ENCODE measurements around the gene PFKFB3. TPM values are rescaled to one million over a fixed set of nuclear protein-coding genes. Genes with fewer than 3 reads are reported as not detected.
"Not testable (repeated sequence)": the region's sequence is repeated elsewhere in the genome, so short reads cannot be mapped to it uniquely, and the experiment has no call there.

PFKFB3 gene
- total RNA-seq, 1 donor from 2014 or later: 84.7 TPM

DNA sequence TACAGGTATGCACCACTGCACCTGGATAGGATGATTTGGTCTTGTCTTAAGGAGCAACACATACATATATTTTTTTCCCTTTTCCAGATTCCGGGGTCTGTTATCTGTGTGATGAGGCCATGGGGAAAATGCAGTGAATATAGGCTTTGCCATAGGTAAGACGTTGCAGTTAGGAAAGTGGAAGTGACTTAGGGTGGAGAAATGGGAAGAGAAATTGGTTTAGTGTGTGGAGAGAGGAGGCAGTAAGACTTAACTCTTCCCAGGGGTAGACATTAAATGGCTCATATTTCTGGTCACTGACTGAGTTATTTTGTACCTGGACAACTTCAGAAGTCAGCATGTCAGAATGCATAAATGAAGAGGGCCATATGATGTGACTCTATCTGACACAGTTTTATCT is 66.7 kb downstream of the PFKFB3 start:
- intact Hi-C loops (cut with micrococcal nuclease): no loop called here

DNA sequence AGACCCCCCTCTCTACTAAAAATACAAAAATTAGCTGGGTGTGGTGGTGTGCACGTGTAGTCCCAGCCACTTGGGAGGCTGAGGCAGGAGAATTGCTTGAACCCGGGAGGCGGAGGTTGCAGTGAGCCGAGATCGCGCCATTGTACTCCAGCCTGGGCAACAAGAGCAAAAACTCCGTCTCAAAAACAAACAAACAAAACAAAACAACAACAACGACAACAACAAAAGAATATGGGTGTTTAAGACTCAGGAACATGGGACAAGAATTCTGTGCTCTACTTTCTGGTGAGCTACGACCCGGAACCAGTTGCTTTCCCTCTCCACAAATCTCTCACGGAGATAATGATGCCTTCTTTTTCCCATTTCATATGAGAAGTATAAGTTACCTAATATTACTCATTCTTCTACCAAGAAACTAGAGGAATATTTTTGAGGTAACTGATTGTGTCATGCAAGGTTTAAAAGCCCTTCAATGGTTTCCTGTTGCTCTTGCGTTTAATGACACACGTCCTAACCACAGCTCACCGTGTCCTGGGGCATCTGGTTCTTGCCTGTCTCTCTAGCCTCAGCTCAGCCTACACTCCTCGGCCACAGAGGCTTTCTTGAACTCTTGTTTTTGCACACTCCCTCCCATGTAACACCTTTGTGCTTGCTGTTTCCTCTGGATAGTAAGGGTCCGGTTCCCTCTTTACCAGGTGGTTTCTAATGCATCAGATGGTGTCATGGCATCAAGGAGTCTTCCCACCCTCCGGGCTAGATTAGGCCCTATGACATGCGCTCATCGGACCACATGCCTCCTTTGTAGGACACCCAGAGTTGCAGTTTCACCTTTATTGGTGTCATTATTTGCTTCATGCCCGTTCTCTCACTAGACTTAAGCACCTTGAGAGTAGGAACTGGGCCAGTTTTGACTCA is 67.5 kb downstream of the PFKFB3 start:
- intact Hi-C loops (cut with micrococcal nuclease): loop anchor here (1.0 to 10.0 kb wide), 9 partner anchors 21 to 975 kb away; partner anchors contain the start of gene PFKFB3

- intact Hi-C loops (cut with micrococcal nuclease): loop anchor here (1.0 to 10.0 kb wide), 9 partner anchors 20 to 976 kb away; partner anchors contain the start of gene PFKFB3
Measured at GRCh38 chr10:6270951-6271350, 68.2 kb downstream of the PFKFB3 start.

DNA sequence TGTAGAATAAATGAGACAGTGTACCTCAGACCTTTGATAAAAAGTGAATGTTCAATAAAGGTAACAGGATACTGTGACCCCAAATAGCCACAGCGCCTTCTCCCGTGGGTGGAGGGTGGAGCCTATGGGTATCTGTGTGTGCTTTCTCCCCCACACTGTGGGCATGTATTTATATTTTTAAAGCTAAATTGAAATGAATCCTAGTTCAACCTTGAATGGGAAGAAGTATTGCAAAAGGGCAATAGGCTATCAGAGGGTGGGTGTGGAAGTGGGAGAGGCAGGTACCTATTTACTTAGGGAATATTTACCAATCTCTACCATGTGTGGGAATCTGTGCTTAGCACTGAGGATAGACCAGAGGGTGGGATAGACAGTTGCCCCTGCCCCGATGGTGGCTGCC is 68.9 kb downstream of the PFKFB3 start:
- intact Hi-C loops (cut with micrococcal nuclease): loop anchor here (2.0 to 10.0 kb wide), 4 partner anchors 131 to 977 kb away; no protein-coding TSS in a partner anchor

DNA sequence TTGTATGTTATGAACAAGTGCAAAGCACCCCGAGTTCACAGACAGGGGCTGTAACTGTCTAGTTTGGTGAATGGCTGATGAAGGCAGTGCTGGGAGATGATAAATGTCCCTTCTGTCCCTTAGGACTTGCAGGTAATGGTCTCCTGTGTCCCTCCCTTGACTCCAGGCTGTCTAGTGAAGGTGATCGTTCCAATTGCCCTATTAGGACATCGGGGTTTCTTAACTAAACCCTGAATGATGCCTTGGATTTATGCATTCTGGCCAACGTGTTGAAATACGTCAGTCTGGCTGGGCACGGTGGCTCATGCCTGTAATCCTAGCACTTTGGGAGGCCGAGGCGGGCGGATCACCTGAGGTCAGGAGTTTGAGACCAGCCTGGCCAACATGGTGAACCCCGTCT is 69.4 kb downstream of the PFKFB3 start:
- intact Hi-C loops (cut with micrococcal nuclease): loop anchor here (5.0 to 10.0 kb wide), 3 partner anchors 133 to 977 kb away; no protein-coding TSS in a partner anchor

DNA sequence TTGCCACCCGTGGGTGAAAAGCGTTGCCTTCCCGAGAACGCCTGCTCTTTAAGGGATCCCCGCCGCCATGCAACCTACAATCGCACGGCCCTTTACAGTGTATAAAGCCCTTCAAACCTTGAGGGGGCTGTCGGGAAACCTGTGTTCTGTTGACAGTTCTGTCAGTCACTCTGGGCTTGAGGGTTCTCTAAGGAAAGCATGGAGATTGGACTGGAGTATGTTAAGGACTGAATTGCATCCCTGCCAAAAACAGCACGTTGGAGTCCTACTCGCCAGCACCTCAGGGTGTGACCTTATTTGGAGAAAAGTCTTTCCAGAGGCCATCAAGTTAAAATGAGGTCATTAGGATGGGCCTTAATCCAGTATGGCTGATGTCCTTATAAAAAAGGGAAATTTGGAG is 70.6 kb downstream of the PFKFB3 start:
- intact Hi-C loops (cut with micrococcal nuclease): loop anchor here (5.0 to 10.0 kb wide), 3 partner anchors 131 to 979 kb away; no protein-coding TSS in a partner anchor

DNA sequence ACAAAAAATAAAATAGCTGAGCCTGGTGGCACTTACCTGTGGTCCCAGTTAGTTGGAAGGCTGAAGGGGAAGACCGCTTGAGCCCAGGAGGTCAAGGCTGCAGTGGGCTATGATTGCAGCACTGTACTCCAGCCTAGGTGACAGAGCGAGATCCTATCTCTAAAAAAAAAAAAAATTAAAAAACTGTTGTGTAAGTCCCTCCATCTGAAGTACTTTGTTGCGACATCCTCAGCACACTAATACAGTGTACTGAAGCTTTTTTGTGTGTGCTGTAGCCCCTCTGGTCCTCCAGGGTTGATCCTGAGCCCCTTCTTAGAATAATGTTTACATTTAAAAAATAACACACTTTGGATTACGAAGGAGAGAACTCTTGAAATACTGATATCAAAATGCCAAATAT is 71.3 kb downstream of the PFKFB3 start:
- intact Hi-C loops (cut with micrococcal nuclease): loop anchor here (5.0 to 10.0 kb wide), 3 partner anchors 131 to 979 kb away; no protein-coding TSS in a partner anchor

DNA sequence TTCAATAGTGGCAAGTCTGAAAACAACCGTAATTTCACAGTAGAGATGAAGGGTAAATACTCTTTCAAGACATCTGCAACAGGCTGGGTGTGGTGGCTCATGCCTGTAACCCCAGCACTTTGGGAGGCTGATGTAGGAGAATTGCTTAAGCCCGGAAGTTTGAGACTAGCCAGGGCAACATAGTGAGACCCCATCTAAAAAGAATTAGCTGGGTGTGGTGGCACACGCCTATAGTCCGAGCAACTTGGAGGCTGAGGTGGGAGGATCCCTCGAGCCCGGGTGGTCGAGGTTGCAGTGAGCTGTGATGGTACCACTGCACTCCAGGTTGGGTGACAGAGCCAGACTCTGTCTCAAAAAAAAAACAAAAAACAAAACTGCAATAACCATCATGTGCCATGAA is 71.8 kb downstream of the PFKFB3 start:
- intact Hi-C loops (cut with micrococcal nuclease): loop anchor here (5.0 to 10.0 kb wide), 3 partner anchors 130 to 980 kb away; no protein-coding TSS in a partner anchor

DNA sequence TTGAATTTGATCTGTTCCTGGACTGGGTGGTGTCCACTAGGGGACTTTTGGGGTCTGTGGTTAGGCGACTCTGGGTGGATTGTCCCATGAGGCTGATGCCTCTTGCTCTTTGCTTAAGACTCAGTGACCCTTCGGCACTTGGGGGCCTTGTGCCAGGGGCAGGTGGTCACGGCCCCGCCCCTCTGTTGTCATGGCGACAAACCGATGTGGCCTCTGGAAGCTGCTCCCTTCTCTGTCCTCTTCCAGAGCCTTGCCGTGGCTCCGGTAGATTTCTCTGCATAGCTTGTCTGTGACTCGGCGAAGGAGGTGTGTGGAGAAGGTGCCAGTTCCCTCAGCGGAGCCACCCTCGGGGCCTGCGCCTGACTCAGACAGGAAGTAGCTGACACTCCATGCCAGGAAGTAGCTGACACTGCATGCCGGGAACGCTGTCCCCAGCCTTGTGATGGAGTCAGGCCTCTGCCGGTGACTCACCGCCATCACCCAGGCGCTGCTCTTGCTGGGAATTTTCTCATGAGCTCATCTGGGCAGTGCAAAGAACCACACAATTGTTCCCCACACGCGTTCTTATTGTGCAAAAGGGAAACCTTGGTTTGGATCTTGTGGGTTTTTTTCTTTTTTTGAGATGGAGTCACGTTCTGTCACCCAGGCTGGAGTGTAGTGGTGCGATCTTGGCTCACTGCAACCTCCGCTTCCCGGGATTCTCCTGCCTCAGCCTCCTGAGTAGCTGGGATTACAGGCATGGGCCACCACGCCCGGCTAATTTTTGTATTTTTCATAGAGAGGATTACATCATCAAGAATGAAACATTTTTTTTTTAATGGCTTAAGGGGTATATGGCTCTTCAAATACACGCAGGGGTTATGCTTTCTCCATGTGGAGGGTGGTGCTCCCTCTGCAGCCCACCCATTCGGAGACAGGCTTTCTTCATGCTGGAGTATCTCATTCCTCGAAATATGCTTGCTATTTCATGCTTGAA is 72.6 kb downstream of the PFKFB3 start:
- intact Hi-C loops (cut with micrococcal nuclease): loop anchor here (1.0 to 10.0 kb wide), 8 partner anchors 8 to 981 kb away; partner anchors contain the start of gene GDI2

DNA sequence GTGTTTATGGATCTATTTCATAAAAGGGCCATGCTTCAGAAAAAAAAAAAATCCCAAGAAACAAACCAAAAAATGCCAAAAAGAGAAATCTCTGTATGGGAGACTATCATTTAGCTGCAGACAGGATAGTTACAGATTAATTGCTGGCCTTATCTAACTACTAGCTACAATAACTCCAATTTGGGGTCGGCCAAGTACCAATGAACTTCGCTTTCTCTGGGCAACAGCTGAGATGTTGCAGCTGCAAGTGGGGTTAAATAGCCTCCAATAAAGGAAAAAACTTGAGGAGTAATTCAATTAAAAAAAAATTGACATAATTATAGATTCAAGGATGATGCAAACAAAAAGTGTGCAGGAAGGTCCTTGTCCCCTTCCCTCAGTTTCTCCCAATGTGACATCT is 73.6 kb downstream of the PFKFB3 start:
- intact Hi-C loops (cut with micrococcal nuclease): loop anchor here (10.0 kb wide), 2 partner anchors 128 to 982 kb away; no protein-coding TSS in a partner anchor

- intact Hi-C loops (cut with micrococcal nuclease): loop anchor here (10.0 kb wide), 2 partner anchors 126 to 984 kb away; no protein-coding TSS in a partner anchor
Measured at GRCh38 chr10:6278519-6279120, 75.9 kb downstream of the PFKFB3 start.

GRCh38 chr10:6279540-6280267 is 77.0 kb downstream of the PFKFB3 start:
- intact Hi-C loops (cut with micrococcal nuclease): loop anchor here (10.0 kb wide), 2 partner anchors 125 to 985 kb away; no protein-coding TSS in a partner anchor

DNA sequence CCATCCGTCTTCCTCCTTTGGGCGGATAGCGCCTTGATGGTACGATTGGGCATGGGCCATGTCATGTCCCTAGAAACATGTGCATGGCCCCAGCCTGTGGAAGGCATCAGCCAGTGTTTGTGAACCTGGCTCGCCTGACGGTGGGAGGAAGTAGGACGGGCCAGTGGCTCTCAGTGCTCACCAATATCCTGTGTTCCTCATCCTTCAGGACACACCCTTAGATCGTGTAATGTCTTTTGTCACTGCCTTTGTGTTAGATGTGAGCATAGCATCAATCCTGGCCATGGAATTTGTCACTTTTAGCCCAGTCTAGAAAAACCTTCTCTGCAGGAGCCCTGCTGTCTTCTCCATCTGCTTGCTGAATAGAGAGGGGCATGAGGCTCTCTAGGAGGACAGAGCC is 77.6 kb downstream of the PFKFB3 start:
- intact Hi-C loops (cut with micrococcal nuclease): no loop called here

DNA sequence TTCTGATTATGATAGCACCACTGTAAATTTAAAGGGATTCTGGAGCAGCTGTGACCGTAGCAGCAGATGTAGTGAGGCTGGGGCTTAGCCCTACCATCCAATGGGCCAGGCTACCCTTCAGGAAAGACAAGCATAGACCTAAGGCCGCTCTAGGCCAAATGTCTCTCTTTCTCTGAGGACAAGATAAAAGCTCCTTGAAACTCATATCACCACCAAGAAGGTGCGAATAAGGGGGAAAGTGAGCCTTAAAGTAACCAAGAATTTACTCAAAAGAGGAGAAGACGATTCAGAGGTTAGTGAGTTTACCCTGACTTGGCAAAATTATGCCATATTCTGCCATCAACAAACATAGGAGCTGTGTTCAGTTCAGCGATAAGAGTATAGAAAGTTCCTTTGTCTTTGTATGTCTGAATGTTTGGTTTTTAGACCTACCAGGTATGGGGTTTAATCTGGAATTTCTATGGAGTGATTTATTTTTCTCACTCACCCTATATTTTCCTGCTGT is 79.8 kb downstream of the PFKFB3 start:
- intact Hi-C loops (cut with micrococcal nuclease): no loop called here

GRCh38 chr10:6283655-6284054 is 80.9 kb downstream of the PFKFB3 start:
- intact Hi-C loops (cut with micrococcal nuclease): no loop called here

- intact Hi-C loops (cut with micrococcal nuclease): loop anchor here (1.0 to 5.0 kb wide), 4 partner anchors 10 to 88 kb away; partner anchors contain the start of gene PFKFB3
Measured at GRCh38 chr10:6290621-6291020, 87.9 kb downstream of the PFKFB3 start.

- intact Hi-C loops (cut with micrococcal nuclease): loop anchor here (5.0 kb wide), 1 partner anchor 90 kb away; the partner anchor contains the start of gene PFKFB3
Measured at GRCh38 chr10:6292741-6293151, 90.0 kb downstream of the PFKFB3 start.

DNA sequence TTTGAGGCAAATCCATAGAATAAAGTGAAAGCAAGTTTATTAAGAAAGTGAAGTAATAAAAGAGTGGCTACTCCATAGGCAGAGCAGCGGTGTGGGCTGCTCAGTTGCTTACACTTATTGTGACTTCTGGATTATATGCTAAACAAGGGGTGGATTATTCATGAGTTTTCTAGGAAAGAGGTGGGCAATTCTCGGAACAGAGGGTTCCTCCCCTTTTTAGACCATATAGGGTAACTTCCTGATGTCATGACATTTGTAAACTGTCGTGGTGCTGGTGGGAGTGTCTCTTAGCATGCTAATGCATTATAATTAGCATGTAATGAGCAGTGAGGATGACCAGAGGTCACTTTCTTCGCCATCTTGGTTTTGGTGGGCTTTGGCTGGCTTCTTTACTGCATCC is 93.7 kb downstream of the PFKFB3 start:
- intact Hi-C loops (cut with micrococcal nuclease): not testable (repeated sequence)

DNA sequence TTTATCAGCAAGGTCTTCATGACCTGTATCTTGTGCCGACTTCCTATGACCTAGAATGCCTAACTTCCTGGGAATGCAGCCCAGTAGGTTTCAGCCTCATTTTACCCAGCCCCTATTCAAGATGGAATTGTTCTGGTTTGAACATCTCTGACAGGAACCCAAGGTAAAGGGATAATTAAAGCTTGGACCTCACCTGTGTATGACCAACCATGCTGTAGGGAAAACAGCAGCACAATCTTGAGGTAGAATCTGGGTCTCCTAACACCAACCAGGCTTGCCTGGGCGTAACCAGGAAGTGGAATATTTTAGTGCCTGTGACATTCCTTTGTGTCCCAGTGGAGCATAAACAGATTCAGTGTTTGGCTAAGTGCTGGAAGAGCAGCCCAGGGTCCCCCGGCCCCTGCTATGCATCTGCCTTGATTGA is 94.1 kb downstream of the PFKFB3 start:
- intact Hi-C loops (cut with micrococcal nuclease): no loop called here
